ENCODE data around the gene KDM4B. TPM values are rescaled to one million over a fixed set of nuclear protein-coding genes. Genes with fewer than 3 reads are reported as not detected.

The KDM4B gene
- total RNA-seq, 4 donors from 2014 or later = 26.6 to 84.2 (median 39.9) TPM

- intact Hi-C loops (cut with DNase I; ENCODE audit: low total_unique reads) (no loop called here), in situ Hi-C loops (cut with MboI; ENCODE audit: low pct_ligation_motif_present in 1 of 4, low pct_unique_long_range_greater_than_20kb in 1 of 4, low sequenced_read_pairs in 3 of 4) (no loop called here)
- Histone ChIP-seq H3K36me3 (peaks cover 0 to 15% (median 7%) of the 10 kb centered on the region in 4 donors), H3K27ac (no peak overlapping the region), H3K4me1 (no peaks in the 10 kb centered on the region), H3K9me3 (no peaks in the 10 kb centered on the region), H3K4me3 (no peak overlapping the region), H3K27me3 (no peaks in the 10 kb centered on the region)
- no peak for TF ChIP-seq POLR2A (IDR thresholded peaks at IDR 0.05)
- TF ChIP-seq CTCF (IDR thresholded peaks at IDR 0.05) = no peak
- TF ChIP-seq EP300 (IDR thresholded peaks at IDR 0.05; ENCODE audit: low read depth) = no peak
- TF ChIP-seq POLR2AphosphoS5 (IDR thresholded peaks at IDR 0.05) = no peak
- WGBS, 2 donors (ENCODE audit: low coverage in 1 of 2) = 91 to 95% methylated on average over 12 to 37 of the region's 44 CpGs
- DNase-seq = no peak
Observed at GRCh38 chr19:5076440-5077208, 107.7 kb downstream of the KDM4B start.

DNA sequence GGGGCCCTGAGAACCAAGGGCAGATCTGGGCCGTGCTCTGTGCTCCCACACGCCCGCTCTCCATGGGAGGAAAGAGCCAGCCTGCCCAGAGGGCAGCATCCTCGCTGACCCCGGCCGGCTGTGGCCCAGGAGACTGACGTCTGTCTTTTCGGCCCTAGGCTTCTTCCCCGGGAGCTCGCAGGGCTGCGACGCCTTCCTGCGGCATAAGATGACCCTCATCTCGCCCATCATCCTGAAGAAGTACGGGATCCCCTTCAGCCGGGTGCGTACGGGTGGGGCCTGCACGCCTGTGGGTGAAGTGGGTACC, 108.2 kb downstream of the KDM4B start:
- Histone ChIP-seq H3K36me3 (peaks cover 0 to 16% (median 7%) of the 10 kb centered on the region in 4 donors), H3K27me3 (no peaks in the 10 kb centered on the region), H3K27ac (no peak overlapping the region), H3K9me3 (no peaks in the 10 kb centered on the region), H3K4me1 (no peaks in the 10 kb centered on the region), H3K4me3 (no peak overlapping the region)
- intact Hi-C loops (cut with DNase I; ENCODE audit: low total_unique reads) (no loop called here), in situ Hi-C loops (cut with MboI; ENCODE audit: low pct_ligation_motif_present in 1 of 4, low pct_unique_long_range_greater_than_20kb in 1 of 4, low sequenced_read_pairs in 3 of 4) (no loop called here)
- TF ChIP-seq POLR2A (IDR thresholded peaks at IDR 0.05) = no peak
- TF ChIP-seq POLR2AphosphoS5 (IDR thresholded peaks at IDR 0.05) = no peak
- WGBS, 2 donors (ENCODE audit: low coverage in 1 of 2) = 95 to 100% methylated on average over 1 to 18 of the region's 19 CpGs
- DNase-seq = no peak

GRCh38 chr19:5078182-5078581, 109.3 kb downstream of the KDM4B start:
- Histone ChIP-seq H3K36me3 (peaks cover 0 to 23% (median 10%) of the 10 kb centered on the region in 4 donors), H3K27me3 (no peaks in the 10 kb centered on the region), H3K9me3 (no peaks in the 10 kb centered on the region), H3K4me3 (no peak overlapping the region), H3K27ac (no peak overlapping the region), H3K4me1 (no peaks in the 10 kb centered on the region)
- DNase-seq = no peak
- TF ChIP-seq POLR2AphosphoS5 (IDR thresholded peaks at IDR 0.05) (no peak), CTCF (IDR thresholded peaks at IDR 0.05) (no peak), POLR2A (IDR thresholded peaks at IDR 0.05) (no peak), EP300 (IDR thresholded peaks at IDR 0.05; ENCODE audit: low read depth) (no peak)
- intact Hi-C loops (cut with DNase I; ENCODE audit: low total_unique reads) (no loop called here), in situ Hi-C loops (cut with MboI; ENCODE audit: low pct_ligation_motif_present in 1 of 4, low pct_unique_long_range_greater_than_20kb in 1 of 4, low sequenced_read_pairs in 3 of 4) (no loop called here)
- 94 to 100% methylated on average over 12 to 18 of the region's 18 CpGs for WGBS, 2 donors (ENCODE audit: low coverage in 1 of 2)

GRCh38 chr19:5078666-5079065, 109.8 kb downstream of the KDM4B start:
- in situ Hi-C loops (cut with MboI; ENCODE audit: low pct_ligation_motif_present in 1 of 4, low pct_unique_long_range_greater_than_20kb in 1 of 4, low sequenced_read_pairs in 3 of 4) (no loop called here), intact Hi-C loops (cut with DNase I; ENCODE audit: low total_unique reads) (no loop called here)
- WGBS, 2 donors (ENCODE audit: low coverage in 1 of 2) = 92% methylated on average over 16 of the region's 16 CpGs; no CpG with 5 or more reads in 1 of the 2 donors
- no peaks in the 10 kb centered on the region for H3K9me3 ChIP-seq
- peaks cover 0 to 23% (median 10%) of the 10 kb centered on the region in 4 donors for H3K36me3 ChIP-seq
- DNase-seq = no peak
- H3K27ac ChIP-seq = no peak overlapping the region
- TF ChIP-seq EP300 (IDR thresholded peaks at IDR 0.05; ENCODE audit: low read depth) (no peak), POLR2AphosphoS5 (IDR thresholded peaks at IDR 0.05) (no peak), CTCF (IDR thresholded peaks at IDR 0.05) (no peak), POLR2A (IDR thresholded peaks at IDR 0.05) (no peak)
- H3K27me3 ChIP-seq = no peaks in the 10 kb centered on the region
- no peak overlapping the region for H3K4me3 ChIP-seq
- no peaks in the 10 kb centered on the region for H3K4me1 ChIP-seq

Measured in transverse colon (tissue), 4 donors.